Measurements from ENCODE around the gene MPND. TPM values are rescaled to one million over a fixed set of nuclear protein-coding genes. Genes with fewer than 3 reads are reported as not detected.
"Not testable (repeated sequence)": the region's sequence is repeated elsewhere in the genome, so short reads cannot be mapped to it uniquely, and the experiment has no call there.

Gene MPND
- polyA plus RNA-seq, 1 donor = 23.2 TPM

DNA sequence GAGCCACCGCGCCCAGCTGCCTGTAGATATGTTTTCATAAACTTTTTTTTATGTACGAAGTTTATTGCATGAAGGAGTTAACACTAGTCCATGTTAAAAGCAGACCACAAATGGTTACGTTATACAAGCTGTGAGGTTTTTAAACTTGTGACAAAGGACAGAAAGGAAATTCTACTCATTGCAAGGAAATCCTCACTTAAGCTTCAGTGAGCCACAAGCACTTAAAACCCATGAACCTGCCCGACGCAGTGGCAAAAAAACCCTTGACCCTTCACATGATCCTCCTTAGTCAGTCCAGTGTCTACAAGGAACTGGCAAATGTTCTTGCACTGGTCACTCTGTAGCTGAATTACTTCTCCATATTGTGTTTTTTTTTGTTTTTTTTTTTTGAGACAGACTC, 4.2 kb downstream of the MPND start:
- DNase-seq = no peak

DNA sequence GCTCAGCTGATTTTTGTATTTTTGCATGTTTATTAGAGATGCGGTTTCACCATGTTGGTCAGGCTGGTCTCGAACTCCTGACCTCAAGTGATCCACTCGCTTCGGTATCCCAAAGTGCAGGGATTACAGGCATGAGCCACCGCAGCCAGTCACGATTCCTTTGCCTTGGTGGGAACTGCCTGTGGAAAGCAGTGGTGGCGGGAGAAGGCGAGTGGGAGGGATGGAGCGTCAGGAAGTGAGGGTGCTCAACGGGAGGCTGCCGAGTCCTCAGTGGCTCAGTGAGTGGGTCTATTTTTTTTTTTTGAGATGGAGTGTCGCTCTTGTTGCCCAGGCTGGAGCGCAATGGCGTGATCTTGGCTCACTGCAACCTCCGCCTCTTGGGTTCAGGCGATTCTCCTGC, 5.9 kb downstream of the MPND start:
- not testable (repeated sequence) for DNase-seq

- no peak for DNase-seq
Measured at GRCh38 chr19:4350111-4350510, 6.7 kb downstream of the MPND start.

- DNase-seq = no peak
Measured at GRCh38 chr19:4350726-4351125, 7.4 kb downstream of the MPND start.

DNA sequence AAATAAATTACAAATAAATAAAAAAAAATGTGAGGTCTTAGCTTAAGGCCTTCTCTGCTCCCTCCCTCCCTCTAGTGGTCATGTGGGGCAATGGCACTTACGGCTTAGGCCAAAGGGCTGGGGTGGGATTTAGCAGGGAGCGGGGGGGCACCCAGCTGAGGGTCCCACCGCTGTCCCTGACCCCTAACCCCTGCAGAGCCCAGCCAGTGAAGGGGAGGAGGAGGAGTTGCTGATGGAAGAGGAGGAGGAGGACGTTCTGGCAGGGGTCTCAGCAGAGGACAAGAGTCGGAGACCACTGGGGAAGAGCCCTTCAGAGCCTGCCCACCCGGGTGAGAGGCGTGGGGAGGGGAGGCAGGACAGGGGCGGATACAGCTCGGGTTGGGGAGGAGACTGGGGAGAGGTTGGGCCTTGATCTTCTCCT, 9.3 kb downstream of the MPND start:
- no peak for DNase-seq

DNA sequence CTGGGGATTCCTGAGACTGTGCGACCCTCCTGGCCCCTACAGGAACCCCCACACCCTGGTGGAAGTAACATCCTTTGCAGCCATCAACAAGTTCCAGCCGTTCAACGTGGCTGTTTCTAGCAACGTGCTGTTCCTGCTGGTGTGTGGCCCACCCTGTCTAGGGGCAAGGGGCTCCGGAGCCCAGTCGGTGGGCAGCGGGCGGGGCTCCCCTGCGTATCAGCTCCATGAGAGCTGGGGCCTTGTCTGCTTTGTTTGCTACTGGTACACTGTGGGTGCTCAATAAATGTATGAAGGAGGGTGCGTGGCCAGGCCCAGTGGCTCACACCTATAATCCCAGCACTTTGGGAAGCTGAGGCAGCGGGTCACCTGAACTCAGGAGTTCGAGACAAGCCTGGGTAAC, 10.9 kb downstream of the MPND start:
- no peak for DNase-seq

- DNase-seq = no peak
Measured at GRCh38 chr19:4354897-4355296, 11.5 kb downstream of the MPND start.

DNA sequence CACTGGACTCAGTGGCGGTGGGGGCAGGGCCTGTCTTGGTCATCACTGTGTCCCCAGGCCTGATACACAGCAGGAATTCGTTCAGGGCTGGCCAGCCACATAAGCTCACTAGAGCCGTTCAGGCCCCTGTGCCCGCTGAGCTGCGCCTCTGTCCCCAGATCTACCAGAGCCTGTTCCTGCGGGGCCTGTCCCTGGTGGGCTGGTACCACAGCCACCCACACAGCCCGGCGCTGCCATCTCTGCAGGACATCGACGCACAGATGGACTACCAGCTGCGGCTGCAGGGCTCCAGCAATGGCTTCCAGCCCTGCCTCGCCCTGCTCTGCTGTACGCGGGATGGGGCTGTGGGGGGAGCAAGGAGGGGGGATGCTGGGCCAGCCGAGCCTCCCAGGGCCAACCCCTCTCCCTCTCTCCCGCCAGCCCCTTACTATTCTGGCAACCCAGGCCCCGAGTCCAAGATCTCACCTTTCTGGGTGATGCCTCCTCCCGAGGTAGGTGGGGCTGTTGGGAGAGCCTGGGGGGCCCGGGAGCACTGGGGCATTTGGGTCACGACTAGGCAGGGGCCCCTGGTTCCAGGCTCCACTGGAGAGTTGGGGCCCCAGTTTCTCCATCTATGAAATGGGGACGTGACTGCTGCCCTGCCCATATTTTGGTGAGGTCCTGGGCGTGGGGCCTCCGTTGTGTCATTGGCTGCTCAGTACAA, 13.9 kb downstream of the MPND start:
- no peak for DNase-seq

DNA sequence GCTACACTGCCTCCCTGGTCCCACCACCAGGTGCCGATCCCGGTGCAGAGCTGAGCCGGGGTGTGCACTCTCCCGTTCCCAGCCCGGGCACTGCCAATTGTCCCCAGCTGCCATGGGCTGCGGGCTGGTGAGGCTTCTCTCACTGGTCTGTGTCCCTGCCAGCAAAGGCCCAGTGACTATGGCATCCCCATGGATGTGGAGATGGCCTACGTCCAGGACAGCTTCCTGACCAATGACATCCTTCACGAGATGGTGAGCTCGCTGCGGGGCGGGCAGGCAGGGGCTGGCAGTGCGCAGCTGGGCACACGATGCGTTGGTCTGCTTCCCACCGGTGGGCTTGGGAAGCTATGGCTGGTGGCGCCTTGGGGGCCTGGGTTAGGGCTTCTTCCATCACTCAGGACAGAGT, 14.6 kb downstream of the MPND start:
- DNase-seq = no peak

DNA sequence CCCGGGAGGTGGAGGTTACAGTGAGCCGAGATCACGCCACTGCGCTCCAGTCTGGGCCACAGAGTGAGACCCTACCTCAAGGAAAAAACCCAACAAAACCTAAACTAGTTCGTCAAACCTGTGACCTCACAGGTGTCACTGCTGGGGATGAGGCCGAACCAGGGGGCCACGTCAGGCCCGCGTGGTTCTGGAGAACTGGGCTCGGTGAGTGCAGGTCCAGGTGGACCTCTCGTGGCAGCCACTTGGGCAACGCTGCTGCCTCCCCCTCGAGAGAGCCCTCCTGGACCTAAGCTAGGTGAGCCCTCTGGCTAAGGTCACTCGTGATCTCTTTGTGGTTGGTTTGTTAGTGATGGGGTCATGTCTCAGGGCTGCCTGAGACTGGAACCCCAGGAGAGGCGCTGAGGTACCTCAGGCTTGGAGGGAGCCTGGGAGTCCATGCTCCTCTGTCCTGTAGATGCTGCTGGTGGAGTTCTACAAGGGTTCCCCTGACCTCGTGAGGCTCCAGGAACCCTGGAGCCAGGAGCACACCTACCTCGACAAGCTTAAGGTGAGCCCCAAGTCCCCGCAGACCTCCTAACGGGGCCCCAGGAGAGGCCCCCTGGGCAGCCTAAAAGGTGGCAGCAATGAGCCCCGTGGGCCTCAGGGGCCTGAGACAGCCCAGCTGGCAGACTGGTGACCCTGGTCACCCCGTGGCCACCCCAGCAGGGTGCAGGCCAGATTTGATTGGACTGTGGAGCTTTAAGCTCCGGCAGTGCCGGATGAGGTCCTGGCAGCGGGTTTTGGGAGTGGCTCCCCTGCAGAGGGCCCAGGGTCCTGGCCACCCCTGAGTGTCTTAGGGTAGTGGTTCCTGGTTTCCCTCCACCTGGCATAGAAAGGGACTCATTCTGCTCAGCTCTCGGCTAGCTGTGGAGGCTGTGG, 15.6 kb downstream of the MPND start:
- DNase-seq = no peak

DNA sequence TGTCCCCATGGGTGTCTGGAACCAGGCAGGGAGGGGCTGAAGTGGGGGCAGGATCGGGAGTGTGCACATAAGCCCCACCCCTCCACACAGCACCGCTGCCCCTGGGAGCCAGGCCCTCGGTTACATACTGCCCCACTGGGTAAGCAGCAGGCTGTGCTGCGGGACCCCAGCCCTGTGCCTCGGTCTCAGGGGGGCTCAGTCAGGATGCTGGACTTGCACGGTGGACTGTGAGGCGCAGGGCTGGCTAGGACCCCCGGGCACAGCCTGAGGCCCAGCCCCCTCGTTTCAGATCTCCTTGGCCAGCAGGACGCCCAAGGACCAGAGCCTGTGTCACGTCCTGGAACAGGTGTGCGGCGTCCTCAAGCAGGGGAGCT, 16.3 kb downstream of the MPND start:
- no peak for DNase-seq

- no peak for DNase-seq
Measured at GRCh38 chr19:4360081-4360569, 16.8 kb downstream of the MPND start.

- no peak for DNase-seq
Measured at GRCh38 chr19:4360641-4361151, 17.3 kb downstream of the MPND start.

DNA sequence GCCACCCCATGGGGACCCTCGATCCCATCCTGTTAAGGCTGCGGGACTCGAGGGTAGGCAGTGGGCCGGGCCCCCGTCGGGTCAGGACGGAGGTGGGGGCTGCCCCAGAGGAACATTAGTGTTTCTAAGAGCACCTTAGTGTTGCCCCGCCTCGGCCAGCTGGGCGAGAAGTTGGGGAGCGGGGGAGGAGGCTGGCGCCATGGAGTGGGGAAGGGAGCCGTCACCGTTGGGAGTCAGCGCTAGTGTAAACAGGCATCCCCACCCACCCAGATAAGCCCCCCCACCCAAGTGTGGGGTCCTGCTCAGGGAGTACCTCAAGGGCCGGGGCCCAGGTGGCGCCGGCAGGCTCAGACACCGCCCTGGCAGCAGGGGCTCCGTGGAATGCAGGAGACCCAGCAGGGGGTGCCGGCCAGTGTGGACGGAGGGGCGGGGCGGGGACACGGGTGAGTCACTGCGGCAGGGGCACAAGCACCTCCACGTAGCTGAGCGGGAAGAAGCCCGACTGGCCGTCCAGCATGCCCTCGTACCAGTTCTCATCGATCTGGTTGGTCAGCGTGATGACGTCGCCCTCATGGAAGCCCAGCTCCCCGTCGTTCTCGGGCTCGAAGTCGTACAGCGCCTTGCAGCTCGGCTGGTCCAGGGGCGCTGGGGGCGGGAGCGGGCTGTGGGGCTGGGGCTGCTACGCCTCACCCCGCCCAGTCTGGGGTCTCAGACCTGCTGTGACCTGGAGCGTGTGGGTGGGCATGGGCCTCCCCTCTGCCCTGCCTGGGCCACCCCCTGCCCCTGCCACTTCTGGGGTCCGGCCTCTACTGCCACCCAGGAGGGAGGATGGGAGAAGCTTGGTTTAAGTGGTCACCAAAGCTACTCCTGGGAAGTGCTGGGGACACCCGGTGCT, 18.0 kb downstream of the MPND start:
- DNase-seq = no peak

GRCh38 chr19:4362101-4362828, 18.9 kb downstream of the MPND start:
- no peak for DNase-seq

DNA sequence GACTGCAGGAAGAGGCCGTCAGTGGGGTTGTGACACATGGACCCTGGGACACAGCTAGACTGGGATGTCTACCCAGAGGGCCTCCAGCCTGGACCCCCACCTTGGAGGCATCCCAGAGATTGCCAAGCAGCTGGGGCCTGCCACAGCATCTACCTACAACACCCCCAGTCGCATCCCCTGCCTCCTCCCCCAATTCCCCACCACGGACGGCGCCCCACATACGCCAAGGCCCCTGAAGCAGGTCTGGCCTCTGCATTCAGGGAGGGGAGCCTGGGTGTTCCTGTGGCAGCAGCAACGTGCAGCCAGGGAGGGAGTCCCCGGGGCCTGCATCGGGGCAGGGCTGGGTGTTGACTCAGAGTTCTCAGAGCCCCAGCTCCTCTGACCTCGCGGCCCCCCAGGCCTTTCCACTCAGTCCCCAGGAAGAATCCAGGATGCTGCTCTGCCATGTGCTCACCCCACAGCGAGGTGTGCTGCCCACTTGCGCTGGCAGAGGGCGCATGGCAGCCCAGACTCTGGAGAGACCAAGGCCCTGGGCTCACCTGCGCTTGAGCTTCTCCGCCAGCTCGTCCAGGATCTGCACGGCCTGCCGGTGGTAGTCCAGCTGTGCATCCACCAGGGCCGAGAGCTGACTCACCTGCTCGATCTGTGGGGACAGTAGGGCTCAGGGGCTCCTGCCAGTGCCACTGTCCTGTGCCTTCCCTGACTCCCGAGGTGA, 19.6 kb downstream of the MPND start:
- DNase-seq = no peak

GRCh38 chr19:4363571-4364304, 20.4 kb downstream of the MPND start:
- DNase-seq = no peak

GRCh38 chr19:4365341-4365740, 22.0 kb downstream of the MPND start:
- no peak for DNase-seq

DNA sequence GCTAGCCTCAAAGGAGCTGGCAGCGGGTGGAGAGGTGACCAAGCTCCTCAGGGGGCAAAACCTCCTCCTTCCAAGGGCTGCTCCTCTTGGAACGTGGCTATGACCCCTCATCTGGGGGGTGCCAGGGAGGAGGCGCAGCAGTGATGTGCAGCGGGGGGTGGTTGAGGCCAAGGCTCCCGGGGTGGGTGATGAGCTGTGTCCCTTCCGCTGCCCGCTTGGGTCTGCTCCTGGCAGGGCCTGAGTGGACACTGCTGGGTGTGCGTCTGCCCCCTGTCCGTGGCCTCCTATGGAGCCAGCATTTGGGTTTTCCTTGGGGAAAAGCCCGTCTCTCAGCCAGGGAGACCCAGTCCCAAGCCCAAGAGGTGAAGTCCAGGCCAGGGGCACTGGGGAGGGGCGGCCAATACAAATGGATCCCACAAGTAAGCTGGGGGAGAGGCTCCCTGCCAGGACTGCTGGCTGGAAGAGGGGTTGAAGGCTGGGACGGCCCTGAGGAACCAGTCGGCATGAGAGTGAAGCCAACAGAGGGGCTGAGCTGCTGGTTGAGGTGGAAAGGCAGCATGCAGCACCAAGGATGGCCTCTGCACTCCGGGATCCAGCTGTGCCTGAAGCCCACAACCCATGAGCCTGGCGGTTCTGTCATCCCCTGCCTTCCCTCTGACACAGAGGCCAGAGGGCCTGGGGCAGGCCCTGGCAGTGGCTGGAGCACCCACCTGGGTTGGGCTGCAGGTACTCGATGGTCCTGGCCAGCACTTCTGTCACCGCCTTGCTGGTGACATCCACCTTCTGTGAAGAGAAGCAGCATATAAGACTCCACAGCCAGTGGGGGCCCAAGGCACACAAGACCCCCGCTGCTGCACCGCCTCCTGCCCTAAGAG, 22.7 kb downstream of the MPND start:
- DNase-seq = no peak

Measured in left kidney (tissue), 2 donors.